ENCODE results near the gene POLH.
"Not testable (repeated sequence)": the region's sequence is repeated elsewhere in the genome, so short reads cannot be mapped to it uniquely, and the experiment has no call there.

The POLH gene

DNA sequence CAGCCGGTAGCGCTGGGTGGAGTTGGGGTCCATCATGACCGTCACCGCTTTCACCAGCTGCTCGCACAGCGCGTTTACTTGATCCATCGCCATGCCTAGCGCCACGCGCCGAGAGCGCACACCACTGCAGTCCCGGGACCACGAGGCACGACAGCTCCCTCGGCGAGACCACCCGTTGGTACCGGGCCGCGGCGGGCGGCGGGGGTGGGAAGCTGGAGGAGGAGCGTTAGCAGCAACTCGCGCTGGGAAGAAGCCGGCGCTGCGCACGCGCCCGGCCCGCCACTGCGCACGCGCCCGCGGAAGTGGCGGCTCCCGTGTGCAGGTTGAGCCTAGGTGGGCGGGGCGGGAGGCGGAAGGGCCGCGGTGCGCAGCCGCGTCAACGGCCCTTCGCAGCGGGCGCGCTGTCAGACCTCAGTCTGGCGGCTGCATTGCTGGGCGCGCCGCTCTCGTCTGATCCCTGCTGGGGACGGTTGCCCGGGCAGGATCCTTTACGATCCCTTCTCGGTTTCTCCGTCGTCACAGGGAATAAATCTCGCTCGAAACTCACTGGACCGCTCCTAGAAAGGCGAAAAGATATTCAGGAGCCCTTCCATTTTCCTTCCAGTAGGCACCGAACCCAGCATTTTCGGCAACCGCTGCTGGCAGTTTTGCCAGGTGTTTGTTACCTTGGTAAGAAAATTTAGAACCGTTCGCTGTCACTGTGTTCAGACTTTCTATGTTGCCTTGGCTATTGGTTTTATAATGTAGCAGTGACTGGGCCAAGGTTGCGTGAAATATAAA is at the start of gene POLH, which contains the start of gene XPO5:
TSS of gene POLH (plus strand) at position 414 of the 780 bp plus-strand sequence. CDS start 6,135 bp downstream, outside the sequence.
TSS of gene XPO5 (minus strand) at position 267 of the 780 bp plus-strand sequence. CDS start at position 93, 174 bp downstream.
- TF ChIP-seq, protein P1, sequence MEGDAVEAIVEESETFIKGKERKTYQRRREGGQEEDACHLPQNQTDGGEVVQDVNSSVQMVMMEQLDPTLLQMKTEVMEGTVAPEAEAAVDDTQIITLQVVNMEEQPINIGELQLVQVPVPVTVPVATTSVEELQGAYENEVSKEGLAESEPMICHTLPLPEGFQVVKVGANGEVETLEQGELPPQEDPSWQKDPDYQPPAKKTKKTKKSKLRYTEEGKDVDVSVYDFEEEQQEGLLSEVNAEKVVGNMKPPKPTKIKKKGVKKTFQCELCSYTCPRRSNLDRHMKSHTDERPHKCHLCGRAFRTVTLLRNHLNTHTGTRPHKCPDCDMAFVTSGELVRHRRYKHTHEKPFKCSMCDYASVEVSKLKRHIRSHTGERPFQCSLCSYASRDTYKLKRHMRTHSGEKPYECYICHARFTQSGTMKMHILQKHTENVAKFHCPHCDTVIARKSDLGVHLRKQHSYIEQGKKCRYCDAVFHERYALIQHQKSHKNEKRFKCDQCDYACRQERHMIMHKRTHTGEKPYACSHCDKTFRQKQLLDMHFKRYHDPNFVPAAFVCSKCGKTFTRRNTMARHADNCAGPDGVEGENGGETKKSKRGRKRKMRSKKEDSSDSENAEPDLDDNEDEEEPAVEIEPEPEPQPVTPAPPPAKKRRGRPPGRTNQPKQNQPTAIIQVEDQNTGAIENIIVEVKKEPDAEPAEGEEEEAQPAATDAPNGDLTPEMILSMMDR (IDR thresholded peaks at IDR 0.05; ENCODE audit: control extremely low read depth, extremely low read depth, low read depth, missing control alignments), result peak; percentile 17
- DNase-seq (ENCODE audit: extremely low spot score), result peak; percentile 98
- ChIA-PET POLR2A (interaction anchor here (0.8 kb wide), 1 partner anchor 60 kb away, joined by 3 read pairs; the partner anchor contains the start of gene MAD2L1BP), CTCF (interaction anchor here (0.6 to 4.2 kb wide), 4 partner anchors 22 to 32 kb away, joined by 3 to 16 read pairs (median 4); no protein-coding TSS in a partner anchor)

DNA sequence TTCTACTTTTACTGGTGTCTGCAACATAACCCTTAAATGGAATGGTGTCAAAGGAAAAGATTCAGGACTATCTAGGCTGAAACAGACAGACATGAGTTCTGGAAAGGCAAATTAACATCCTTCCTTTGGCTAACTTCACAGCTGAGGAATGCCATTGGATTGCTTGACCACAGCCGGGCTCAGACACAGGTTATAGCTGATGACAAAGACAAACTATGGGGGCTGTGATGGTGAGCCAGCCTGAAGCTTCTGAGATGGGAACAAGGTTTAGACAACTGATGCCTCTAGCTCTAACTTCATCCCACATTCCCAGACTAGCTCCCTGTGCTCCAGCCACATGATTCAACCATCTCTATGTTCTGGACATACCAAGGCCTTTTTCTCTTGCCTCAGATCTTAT is 43.8 kb upstream of the POLH start:
- ChIA-PET CTCF (interaction anchor here (1.1 to 2.3 kb wide), 6 partner anchors 13 to 241 kb away, joined by 3 to 12 read pairs (median 4); partner anchors contain the start of genes POLR1C and YIPF3), POLR2A (no interaction called here)
- TF ChIP-seq, protein P1 (IDR thresholded peaks at IDR 0.05; ENCODE audit: control extremely low read depth, extremely low read depth, low read depth, missing control alignments), result no peak
- no peak for DNase-seq (ENCODE audit: extremely low spot score)

DNA sequence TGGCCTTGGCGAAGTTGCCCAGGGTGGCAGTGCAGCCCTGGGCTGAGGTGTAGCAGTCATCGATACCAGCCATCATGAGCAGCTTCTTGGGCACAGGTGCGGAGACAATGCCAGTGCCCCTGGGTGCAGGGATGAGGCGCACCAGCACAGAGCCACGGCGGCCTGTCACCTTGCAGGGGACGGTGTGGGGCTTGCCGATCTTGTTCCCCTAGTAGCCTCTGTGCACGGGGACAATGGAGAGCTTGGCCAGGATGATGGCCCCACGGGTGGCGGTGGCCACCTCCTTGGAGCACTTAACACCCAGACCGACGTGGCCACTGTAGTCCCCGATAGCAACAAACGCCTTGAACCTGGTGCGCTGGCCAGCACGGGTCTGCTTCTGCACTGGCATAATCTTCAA is 37.0 kb upstream of the POLH start:
- CTCF ChIA-PET, result interaction anchor here (1.2 kb wide), 1 partner anchor 32 kb away, joined by 3 read pairs; no protein-coding TSS in a partner anchor
- POLR2A ChIA-PET; DNase-seq (ENCODE audit: extremely low spot score): not testable (repeated sequence)

DNA sequence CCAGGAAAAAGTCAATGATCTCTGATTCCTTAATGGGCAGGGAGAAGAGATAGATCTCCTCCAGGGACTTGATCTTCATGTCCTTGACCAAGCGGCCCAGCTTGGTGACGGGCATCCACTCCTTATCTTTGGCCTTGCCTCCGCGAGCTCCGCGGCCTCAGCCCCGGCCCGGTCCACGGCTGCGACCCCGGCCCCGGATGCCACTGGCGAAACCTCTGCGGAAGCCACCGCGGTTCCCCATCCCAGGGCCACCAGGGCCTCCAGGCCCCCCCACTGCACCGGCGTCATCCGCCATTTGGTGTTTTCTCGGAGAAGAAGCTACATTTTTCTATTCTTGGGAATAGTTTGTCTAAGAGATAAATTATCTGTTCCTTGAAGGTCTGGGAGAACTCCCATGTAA is 36.6 kb upstream of the POLH start:
- DNase-seq (ENCODE audit: extremely low spot score); POLR2A ChIA-PET: not testable (repeated sequence)
- CTCF ChIA-PET, result interaction anchor here (1.2 kb wide), 1 partner anchor 32 kb away, joined by 3 read pairs; no protein-coding TSS in a partner anchor

DNA sequence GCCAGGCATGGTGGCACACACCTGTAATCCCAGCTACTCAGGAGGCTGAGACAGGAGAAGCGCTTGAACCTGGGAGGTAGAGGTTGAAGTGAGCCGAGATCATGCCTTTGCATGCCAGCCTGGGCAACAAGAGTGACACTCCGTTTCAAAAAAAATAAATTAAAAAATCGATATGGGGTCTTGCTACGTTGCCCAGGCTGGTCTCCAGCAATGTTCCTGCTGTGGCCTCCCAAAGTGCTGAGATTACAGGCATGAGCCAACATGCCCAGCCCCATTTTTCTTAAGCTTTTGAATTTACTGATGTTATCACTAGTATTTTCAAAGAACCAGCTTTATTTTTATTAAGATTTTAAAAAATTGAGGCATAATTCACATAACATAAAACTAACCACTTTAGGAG is 35.5 kb upstream of the POLH start:
- ChIA-PET CTCF (no interaction called here), POLR2A (no interaction called here)
- TF ChIP-seq, protein P1 (IDR thresholded peaks at IDR 0.05; ENCODE audit: control extremely low read depth, extremely low read depth, low read depth, missing control alignments), result no peak
- no peak for DNase-seq (ENCODE audit: extremely low spot score)

DNA sequence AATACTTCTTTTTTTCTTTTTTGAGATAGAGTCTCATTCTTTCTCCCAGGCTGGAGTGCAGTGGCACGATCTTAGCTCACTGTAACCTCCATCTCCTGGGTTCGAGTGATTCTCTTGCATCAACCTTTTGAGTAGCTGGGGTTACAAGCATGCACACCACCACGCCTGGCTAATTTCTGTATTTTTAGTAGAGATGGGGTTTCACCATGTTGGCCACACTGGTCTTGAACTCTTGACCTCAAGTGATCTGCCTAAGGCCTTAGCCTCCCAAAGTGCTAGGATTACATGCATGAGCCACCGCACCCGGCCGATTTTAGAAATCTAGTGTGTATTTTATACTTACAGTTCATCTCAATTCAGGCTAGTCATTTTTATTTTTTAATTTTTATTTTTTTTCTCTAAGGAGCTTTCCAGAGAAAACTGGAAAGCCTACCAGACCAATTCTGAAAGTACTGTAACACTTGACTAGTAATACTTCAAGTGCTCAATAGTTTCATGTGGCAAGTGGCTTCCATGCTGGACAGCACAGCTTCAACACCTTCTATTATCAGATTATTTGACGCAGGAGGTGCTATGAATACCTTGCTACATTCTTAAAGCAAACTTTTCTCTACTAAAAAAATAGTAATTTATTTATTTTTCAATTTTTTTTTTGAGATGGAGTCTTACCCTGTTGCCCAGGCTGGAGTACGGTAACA is 34.1 kb upstream of the POLH start:
- CTCF ChIA-PET, result interaction anchor here (1.3 kb wide), 1 partner anchor 35 kb away, joined by 4 read pairs; no protein-coding TSS in a partner anchor
- TF ChIP-seq, protein P1 (IDR thresholded peaks at IDR 0.05; ENCODE audit: control extremely low read depth, extremely low read depth, low read depth, missing control alignments), result no peak
- POLR2A ChIA-PET, result interaction anchor here (0.6 kb wide), 1 partner anchor 368 kb away, joined by 4 read pairs; no protein-coding TSS in a partner anchor
- DNase-seq (ENCODE audit: extremely low spot score), result peak; percentile 28

DNA sequence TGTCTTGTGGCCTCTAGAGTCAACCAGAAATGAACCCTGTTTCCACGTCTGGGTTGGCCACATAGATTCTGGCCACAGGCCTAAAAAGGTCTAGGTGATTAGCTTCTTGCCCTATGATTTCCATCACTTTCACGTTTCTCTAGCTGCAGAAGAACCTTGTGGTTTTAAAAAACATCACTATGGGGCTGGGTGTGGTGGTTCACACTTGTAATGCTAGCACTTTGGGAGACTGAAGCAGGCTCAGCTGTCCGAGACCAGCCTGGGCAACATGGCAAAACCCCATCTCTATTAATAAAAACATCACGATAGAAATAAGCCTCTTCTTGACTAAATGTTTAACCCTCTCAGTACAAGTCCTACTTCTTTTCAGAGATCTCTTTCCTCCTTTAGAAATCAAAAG is 31.5 kb upstream of the POLH start:
- no peak for DNase-seq (ENCODE audit: extremely low spot score)
- ChIA-PET POLR2A (no interaction called here), CTCF (interaction anchor here (0.6 to 1.0 kb wide), 3 partner anchors 14 to 37 kb away, joined by 3 to 4 read pairs (median 3); no protein-coding TSS in a partner anchor)

More for the DNA sequence above, 31.5 kb upstream of the POLH start:
- TF ChIP-seq, protein P1 (IDR thresholded peaks at IDR 0.05; ENCODE audit: control extremely low read depth, extremely low read depth, low read depth, missing control alignments), result no peak
